IPS-NIHi7 (cell line): ENCODE data around the gene EFHC1.
A peak's percentile ranks its signal among the peaks of the same experiment; 100 is the strongest.
"Not testable (repeated sequence)": the region's sequence is repeated elsewhere in the genome, so short reads cannot be mapped to it uniquely, and the experiment has no call there.

Experiments
- DNase-seq: peaks from one replicate; pipeline ENCODE4 v3.0.0; 2012; ENCODE audit warnings: mixed read lengths; ENCODE audit errors: extremely low spot score

EFHC1 gene, protein sequence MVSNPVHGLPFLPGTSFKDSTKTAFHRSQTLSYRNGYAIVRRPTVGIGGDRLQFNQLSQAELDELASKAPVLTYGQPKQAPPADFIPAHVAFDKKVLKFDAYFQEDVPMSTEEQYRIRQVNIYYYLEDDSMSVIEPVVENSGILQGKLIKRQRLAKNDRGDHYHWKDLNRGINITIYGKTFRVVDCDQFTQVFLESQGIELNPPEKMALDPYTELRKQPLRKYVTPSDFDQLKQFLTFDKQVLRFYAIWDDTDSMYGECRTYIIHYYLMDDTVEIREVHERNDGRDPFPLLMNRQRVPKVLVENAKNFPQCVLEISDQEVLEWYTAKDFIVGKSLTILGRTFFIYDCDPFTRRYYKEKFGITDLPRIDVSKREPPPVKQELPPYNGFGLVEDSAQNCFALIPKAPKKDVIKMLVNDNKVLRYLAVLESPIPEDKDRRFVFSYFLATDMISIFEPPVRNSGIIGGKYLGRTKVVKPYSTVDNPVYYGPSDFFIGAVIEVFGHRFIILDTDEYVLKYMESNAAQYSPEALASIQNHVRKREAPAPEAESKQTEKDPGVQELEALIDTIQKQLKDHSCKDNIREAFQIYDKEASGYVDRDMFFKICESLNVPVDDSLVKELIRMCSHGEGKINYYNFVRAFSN

DNA sequence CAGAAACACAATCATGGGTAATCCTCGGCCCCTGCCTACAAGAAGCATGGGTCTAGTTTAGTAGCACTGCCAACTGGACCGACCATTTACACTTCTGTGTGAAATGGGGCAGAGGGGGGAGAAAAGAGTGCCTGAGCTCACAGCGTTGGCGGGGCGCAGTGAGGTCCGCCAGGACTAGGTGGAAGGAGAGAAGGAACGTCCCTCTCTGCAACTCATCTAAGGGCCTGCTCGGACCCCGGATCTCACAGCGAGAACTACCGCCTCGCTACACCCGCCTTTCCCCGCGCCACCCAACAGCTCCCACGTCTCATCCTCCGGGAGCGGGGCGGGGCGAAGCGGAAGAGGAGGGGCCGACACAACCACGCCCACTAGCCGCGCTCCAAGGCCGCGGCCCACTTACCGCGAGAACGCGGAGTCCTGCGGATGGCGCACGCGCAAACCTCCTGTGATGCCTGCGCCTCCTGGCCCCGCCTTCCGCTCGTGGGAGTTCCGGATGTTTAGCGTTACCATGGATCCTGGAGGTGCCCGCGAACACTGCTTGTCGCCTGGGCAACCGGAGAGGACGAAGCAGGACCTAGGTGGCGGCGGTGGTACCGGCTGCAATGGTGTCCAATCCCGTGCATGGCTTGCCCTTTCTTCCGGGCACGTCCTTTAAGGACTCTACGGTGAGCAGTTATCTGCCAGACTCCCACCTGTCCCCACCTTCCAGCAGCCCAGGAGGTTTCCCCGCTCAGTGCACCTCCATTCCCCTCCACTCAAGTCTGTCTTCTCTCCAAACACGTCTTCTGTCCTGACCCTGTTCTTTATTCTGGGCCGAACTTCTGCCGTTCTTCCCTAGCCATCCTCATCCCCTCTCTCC is at the start of gene EFHC1:
Gene EFHC1 (plus strand): TSS at position 534 of the 859 bp plus-strand sequence. CDS start 69 bp downstream, at position 603.
- DNase-seq, result peak; percentile 96

DNA sequence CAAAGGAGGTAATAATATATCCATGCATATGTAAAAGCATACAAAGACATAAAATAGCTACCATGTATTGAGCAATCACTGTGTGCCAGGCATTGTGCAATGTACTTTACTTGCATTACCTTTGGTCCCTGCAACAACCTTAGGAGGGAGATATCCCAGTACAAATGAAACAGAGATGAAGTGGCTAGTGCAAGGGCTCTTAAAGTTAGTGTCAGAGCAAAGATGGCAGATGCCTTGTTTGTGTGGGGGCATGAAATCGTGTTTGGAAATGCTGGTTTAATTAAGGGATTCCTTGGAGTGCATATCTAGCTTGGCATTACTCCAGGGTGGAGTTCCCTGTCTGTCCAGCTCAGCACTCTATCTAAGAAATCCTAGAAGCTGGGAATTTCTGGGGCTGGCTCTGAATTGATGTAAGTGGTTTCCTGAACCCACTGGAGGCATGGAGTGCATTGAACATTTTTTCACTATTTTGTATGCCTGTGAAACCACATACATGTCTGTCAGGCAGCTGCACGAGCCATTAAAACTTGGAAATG is 48.4 kb upstream of the EFHC1 start:
- no peak for DNase-seq

DNA sequence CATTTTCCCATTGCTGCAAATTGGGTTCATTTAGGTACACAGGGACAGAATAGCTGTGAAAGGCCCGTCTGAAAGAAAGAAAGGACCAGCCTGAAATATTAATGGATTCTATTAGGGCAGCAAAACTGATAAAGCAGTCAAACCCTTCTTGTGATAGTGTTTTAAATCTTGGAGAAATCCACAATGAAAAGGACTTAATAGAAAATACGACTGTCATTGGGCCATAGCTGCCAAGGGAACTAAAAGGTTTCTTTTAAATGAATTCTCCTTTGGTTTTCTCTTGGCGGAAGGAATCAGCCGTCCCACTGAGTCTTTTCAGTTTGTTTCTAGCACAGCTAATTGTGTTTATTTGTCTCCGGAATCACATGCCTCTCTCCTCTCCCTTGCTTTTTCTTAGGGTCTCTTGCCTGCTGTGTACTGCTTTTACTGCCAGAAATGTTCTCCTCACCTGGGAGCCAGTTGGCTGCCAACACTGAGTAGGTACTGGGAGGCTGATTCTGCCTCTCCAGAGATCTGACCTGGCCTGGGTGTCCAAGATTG is 46.9 kb upstream of the EFHC1 start:
- no peak for DNase-seq

DNA sequence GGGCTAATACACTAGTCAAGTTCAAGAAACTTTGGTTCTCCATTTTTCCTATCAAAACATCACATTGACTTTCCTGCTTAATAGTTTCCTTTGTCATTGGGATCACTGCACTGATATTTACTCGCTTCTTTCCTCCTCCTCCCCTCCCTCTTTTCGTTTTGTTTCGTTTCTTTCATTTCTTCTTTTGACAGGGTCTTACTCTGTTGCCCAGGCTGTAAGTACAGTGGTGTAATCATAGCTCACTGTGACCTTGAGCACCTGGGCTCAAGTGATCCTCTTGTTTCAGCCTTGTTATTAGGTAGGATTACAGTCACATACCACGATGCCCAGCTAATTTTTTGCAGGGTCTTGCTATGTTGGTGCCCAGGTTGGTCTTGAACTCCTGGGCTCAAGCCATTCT is 45.9 kb upstream of the EFHC1 start:
- no peak for DNase-seq

DNA sequence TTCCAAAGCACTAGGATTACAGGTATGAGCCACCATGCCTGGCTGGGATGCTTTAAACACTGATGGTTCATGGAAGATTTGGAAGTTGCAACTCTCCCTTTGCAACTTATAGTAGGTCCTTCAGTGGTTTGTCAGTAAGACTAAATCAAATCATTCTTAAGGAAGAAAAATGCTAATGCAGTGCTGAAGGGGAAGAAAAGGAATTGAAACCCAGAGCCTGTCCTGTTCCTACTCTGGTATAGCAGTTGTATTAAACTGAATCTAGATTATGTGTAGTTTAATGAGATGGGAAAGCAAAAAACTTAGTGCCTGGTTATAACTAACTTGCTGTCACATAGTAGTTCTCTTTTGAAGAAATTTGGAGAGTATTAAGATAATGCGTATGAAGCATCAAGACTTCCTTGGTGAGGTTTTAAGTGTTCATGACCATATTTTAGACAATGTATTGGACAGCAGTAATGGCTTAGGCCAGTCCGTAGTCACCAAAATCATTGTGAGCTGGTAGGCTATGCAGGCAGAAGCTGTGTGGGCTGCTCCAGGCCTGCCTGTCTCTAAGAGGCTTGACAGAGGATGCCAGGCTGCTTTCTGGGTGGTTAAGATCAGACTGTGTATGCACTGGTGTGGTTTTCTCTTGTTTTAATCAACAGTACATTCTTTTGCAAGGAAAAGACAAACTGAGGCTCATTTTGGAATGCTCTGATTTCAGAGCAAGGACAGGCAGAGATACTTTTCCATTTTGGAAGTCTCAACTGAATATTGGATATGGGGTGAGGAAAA is 44.2 kb upstream of the EFHC1 start:
- DNase-seq, result no peak

DNA sequence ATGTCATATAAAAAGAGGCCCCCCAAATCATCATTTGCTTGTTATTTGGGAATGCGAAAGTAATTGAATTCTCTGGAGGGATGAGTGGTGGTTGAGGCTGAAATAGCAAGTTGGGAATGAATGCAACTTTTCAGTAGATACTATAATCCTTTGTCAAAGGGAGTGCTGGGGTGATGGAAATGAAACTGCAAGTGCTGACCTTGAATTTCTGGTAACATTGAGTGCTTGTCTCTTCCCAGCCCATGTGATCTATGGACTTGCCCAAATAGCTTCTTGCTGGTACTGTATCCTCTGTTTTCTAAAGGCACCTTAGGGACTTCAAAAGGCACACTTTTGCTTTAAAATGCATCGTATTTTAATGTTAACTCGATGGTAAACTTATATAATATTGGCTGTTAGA is 43.4 kb upstream of the EFHC1 start:
- DNase-seq, result no peak

DNA sequence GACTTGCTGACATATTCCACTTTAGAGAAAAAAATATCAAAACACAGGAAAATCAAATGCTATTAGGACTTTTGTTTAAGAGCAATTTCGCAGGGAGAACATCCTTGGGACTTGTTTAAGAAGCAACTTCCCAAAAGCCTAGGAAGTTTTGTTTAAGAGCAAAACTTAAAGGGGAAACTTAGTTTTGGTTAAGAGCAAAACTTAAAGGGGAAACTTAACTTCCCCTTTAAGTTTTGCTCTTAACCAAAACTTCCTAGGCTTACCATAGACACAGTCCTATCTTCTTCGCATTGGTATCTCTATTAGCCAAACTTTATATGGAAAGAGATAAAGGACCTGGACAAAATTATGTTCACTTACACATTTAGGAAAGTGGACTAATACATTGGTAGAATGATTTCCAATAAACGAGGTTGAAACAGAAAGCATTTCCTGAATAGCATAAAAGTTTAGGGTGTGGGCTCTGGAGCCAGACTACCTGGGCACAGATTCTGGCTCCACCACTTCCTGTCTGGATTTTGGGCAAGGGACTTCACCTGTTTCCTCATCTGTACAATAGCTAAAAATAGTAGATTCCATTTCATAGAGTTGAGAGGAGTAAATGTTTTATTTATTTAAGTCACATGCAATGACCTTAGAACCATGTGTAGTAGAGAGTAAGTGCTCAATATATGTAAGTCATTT is 42.5 kb upstream of the EFHC1 start:
- no peak for DNase-seq

DNA sequence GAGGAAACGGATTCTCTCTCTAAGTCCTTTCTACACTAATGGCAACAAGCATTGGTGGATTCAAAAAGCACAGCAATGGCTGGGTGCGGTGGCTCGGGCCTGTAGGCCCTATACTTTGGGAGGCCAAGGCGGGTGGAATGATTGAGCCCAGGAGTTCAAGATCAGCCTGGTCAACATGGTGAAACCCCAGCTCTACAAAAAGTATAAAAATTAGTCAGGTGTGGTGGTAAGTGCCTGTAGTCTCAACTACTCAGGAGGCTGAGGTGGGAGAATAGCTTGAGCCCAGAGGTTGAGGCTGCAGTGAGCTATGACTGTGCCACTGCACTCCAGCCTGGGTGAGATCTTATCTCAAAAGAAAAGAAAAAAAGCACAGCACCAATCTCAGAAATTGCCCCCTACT is 38.9 kb upstream of the EFHC1 start:
- DNase-seq, result no peak

DNA sequence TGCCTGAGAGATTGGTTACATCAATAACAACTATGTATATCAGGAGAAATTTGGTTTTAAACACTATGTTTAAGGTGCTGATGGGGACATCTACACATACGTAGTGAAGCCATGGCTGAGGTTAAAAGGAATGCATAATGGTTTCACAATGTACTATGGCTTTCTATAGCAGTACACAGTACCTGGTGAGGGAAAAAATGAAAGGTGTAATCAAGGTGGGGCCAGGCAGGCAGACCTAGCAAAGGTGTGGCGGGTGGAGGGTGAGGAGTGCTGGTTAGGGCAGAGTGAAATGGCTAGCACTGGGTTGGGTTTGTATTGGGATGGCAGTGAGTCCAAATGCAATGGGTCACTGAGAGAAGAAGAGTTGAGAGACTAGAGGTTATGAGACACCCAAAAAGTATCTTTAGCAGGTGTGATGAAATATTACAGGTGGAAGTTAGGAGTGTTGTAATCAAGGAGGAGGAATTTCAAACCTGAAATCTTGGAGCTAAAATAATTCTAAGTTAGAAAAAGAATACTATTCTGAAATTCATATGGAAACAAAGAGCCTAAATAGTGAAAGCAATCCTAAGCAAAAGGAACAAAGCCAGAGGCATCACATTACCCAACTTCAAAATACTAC is 35.9 kb upstream of the EFHC1 start:
- DNase-seq, result no peak

DNA sequence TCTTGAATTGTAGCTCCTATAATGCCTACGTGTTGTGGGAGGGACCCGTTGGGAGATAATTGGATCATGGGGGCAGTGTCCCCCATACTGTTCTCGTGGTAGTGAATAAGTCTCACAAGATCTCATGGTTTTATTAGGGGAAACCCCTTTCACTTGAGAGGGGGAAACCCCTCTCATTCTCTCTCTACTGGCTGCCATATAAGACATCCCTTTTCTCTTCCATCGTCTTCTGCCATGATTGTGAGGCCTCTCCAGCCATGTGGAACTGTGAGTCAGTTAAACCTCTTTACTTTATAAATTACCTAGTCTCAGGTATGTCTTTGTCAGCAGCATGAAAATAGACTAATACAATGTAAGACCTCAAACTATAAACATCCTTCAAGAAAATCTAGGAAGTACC is 35.1 kb upstream of the EFHC1 start:
- no peak for DNase-seq

DNA sequence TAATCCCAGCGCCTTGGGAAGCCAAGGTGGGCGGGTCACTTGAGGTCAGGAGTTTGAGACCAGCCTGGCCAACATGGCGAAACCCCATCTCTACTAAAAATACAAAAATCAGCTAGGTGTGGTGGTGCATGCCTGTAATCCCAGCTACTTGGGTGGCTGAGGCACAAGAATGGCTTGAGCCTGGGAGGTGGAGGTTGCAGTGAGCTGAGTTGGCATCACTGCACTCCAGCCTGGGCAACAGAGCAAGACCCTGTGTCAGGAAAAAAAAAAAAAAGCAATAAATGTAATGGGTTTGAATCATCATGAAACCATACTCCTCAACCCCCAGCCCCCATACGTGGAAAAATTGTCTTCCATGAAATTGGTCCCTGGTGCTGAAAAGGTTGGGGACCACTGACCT is 32.0 kb upstream of the EFHC1 start:
- DNase-seq, result not testable (repeated sequence)

DNA sequence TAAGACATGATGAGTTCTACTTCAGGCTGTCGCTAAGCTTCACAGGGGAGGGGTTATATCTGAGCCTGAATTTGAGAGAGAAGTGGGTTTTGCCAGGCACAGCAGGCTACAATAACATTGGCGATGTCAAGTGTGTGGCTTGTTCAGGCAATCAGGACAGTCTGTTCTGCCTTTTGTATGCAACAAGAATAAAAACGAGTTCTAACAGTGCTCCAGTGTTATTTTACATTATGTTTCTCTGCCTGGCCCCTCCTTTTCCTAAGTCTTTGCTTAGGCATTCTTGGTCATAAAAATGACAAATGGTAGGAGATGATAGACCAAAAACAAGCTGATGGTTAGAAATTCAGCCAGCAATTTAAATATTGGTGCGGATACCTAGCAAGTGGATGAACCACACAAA is 31.4 kb upstream of the EFHC1 start:
- DNase-seq, result no peak

DNA sequence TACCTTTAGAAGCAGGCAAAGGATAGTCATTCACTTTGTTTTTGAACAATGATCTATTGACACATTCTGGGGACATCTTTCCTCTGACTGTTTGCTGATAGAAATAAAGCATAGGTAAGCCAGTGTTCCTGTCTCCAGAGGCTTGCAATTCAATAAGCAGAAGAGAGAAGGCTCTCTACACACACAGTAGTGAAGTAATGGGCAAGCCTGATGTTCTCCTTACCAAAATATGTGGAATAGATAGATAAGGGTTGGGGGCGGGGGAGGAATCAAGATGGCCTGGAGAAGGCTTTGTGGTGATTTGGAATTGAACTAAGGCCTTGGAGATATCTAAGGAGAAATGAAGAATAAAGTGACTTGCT is 30.9 kb upstream of the EFHC1 start:
- DNase-seq, result no peak

DNA sequence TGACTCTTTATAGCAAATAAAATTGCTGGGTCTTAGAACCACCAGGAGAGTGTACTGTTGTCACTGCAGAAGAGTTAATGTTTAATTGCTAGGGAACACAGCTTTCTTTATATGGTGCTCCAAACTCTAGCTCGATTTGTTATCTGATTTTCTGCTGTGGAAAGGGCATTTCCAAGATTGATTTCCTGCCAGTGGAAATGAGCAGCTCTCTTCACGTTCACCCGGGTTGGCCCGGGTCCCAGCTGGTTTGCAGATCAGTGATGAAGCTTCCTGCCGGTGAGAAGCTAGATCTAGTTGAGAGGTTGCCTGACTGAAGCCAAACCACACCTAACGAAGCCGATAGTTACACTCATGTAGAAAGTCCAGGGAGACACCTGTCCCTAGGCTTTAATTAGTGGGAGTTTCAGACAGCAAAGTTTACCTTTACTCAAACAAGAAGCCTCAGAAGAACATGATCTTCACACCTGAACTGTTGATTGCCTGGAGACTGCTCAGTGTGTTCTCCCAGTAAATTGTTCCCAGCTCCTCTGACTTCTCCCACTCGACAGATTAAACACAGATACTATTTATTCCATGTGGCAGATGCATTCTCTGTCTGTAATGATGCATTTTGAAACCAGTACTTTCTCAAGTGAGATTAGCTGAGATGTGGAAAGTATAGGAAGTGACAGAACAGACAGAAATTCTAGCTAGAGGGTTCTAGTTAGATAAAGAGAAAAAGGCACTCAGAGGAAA is 30.3 kb upstream of the EFHC1 start:
- DNase-seq, result no peak

DNA sequence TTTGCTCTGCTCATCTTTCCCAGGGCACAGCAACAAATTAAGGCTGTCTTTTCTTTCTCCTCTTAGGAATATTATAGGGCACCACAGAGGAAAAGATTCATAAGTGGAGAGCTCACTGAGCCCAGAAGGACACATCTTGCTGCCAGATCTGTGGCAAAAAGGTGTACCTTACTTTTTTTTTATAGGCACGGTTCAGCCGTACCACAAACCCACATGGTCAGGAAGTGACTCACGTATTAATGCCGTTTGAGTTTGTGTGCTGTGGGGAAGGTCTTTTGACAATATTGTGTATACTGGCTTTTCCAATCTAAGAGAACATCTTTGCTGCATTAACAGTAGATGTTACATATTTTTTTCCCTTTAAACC is 29.8 kb upstream of the EFHC1 start:
- DNase-seq, result no peak

DNA sequence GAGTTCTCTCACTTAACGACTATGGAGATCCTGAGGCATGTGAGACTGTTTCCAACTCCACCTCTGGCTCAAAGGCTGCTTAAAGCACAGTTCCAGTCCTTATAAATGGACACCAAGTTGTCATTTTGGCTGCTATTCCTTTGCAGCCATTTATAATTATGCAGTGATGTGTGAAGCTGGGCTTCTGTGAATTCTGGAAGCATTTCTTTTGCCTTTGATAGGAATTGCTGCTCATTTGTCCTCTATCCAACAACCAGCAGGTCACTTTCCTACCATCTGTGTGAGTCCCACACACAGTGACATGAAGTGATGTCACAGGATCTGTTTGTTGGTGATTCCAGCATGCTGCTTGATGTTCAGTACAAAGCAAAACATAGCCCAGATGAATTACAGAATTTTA is 28.5 kb upstream of the EFHC1 start:
- no peak for DNase-seq

DNA sequence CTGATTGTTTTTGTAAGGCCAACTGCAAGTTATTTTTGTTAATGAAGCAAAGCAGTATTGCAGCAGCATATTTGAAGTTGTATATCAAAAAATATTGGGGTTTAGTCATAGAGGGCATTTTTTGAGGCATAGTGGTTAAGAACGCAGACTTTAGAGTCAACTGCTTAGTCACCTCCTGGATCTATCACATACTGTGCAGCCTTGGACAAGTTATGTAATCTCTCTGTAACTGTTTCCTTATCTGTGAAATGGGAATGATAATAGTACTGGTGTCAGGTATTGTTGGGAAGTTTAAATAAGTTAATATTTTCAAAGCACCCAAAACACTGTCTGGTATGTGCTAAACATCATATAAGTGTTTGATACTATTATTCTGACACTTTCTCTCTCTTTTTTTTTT is 27.2 kb upstream of the EFHC1 start:
- no peak for DNase-seq

DNA sequence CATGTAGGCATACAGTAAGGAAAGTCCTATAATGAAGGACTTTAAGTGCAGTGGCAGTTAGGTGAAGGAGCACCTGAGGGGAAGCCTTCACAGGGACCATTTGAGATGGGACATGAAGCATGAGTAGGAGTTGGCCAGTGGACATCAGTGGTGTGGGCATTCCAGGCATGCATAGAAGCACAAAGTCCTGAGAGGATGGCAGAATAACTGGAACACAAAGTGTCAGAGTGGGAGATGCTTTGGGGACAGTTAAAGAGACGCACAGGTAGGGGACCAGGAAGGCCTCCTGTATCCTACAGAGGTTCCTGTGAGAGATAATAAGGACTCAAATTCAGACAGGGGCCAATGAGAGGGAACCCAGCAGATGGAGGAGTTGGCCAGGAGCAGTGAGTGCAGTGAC is 26.4 kb upstream of the EFHC1 start:
- DNase-seq, result no peak

DNA sequence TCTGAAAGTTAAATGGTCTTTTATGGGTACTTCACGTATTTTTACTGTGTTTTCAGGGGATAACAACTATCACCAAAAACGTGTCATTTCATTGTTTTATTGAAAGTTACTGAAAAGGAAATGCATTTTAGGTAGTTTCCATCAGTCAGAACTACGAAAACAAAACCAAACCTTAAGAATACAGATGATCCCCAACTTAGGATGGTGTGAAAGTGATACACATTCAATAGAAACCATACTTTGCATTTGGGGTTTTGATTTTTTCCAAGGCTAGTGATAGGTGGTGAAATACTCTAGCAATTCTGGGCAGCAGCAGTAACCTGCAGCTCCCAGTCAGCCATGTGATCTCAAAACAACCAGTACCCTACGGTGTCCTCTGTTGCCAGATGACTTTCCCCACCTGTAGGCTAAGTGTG is 25.9 kb upstream of the EFHC1 start:
- DNase-seq, result no peak

DNA sequence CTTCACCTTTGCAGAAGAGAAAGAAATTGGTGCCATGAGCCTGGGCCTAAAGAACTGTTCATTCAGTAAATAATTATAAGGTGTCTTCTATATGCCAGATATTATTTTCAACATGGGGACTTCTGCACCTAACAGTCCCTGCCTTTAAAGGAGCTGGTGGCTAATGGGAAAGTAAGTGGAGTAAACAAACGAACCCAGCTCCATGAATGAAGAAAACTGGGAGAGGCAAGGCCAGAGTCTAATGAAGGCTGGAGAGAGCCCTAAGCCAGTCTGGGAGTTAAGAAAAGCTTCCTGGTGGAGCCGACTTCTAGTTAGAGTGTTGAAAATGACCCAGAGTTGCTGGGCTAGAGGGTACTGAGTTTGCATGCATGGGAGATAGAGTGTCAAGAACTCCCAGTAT is 24.2 kb upstream of the EFHC1 start:
- DNase-seq, result no peak
